Fibroblast of lung (primary cell): ENCODE results near the gene PRKCSH.

Experiments used
- EZH2 ChIP-seq: IDR thresholded peaks from 2 replicates; pipeline ENCODE4 v1.5.1; 2012; ENCODE audit warnings: low read length, control low read depth, mild to moderate bottlenecking; ENCODE audit errors: missing control alignments
- TF ChIP-seq, protein P1 (sequence below), 2 donors: IDR thresholded peaks in 1 of 2; conservative IDR thresholded peaks in 1 of 2; 1 replicate in 1 of 2; 2 replicates in 1 of 2; pipeline ENCODE4 v1.5.1; 2011 to 2012; ENCODE audit warnings: low read length in 2 of 2, control low read depth in 1 of 2, inconsistent platforms in 1 of 2, low read depth in 1 of 2, mild to moderate bottlenecking in 1 of 2

DNA sequence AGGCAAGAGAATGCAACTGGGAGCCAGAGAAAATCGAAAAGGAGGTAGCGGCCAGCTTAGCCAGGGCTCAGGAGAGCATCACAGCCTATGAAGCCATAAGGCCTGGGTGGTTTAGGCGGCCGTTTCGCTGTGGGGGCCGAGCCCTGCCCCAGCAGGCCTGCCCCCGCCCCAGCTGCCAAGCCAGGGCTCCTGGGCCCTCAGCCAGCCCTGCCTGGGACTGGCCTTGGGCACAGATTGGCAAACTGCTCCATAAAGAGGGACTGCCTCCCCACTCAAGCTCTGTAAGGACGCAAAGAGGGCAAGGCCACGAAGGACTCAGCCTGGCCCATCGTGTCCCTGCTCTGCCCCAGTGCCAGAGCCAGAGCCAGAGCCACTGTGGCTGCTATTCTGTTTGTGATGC is 60.0 kb downstream of the PRKCSH start:
- TF ChIP-seq, protein P1, sequence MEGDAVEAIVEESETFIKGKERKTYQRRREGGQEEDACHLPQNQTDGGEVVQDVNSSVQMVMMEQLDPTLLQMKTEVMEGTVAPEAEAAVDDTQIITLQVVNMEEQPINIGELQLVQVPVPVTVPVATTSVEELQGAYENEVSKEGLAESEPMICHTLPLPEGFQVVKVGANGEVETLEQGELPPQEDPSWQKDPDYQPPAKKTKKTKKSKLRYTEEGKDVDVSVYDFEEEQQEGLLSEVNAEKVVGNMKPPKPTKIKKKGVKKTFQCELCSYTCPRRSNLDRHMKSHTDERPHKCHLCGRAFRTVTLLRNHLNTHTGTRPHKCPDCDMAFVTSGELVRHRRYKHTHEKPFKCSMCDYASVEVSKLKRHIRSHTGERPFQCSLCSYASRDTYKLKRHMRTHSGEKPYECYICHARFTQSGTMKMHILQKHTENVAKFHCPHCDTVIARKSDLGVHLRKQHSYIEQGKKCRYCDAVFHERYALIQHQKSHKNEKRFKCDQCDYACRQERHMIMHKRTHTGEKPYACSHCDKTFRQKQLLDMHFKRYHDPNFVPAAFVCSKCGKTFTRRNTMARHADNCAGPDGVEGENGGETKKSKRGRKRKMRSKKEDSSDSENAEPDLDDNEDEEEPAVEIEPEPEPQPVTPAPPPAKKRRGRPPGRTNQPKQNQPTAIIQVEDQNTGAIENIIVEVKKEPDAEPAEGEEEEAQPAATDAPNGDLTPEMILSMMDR (conservative IDR thresholded peaks at IDR 0.05 in 1 of 2, IDR thresholded peaks at IDR 0.05 in 1 of 2; ENCODE audit: low read depth in 1 of 2, low read length in 2 of 2): no peak
- no peak for TF ChIP-seq EZH2
